T-helper 9 cell (primary cell): ENCODE measurements around the gene SMIM44.

ENCODE experiments used
- DNase-seq: peaks from one replicate; pipeline ENCODE4 v3.0.0-alpha.2; 2020

SMIM44 gene

DNA sequence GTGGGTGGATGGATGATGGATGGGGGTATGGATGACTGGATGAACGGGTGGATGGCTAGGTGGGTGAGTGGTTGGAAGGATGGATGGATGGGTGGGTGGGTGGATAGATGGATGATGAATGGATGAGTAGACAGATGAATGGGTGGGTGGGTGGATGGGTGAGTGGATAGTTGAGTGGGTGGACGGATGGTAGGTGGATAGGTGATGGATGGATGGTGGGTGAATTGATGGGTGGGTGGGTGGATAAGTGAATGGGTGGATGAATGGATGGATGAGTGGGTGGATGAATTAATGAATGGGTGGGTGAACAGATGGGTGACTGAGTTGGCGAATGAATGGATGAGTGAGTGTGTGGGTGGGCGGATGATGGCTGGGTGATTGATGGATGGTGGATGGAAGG is 7.8 kb downstream of the SMIM44 start:
- no peak for DNase-seq

DNA sequence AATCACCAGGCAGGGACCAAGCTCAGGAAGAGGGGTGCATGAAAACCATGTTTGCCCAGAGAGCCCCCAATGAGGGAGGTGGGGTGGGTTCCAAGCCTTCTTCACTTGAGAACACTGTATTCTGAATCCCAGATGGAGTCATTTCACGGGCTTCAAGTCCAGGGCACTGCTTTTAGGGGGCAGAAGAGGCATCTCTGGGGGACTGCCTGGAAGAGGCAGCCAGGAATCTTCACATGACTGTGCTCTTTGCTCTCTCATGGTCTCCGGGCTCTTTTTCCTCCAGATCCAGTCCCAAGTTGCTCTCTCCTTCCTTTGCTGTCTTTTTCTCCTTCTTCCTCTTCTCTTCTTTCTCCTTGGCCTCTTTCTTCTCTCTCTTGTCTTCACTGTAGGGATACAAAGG is 8.6 kb downstream of the SMIM44 start:
- DNase-seq: no peak

DNA sequence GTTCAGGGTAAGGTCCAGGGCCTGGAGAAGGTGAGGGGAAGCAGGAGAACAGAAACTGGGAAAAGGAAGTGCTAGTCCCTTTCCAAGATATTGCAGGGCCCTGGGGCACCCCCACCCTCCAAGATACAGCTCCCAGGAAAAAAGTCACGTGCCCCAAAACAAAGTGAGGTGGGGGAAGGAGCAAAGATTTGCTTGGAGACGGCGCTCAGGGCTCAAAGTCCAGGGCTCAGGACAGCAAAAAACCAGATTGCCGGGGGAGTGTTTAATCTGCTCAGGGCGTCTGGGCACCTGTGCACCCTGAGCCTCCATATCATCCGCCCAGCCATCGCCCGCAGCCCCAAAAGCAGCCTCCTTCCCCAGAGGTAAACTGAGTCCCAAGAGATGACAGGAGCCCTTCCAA is 9.2 kb downstream of the SMIM44 start:
- DNase-seq: no peak

- peak; percentile 43 for DNase-seq
These were observed 11.1 kb downstream of the SMIM44 start for GRCh38 chr19:3471954-3472655.

DNA sequence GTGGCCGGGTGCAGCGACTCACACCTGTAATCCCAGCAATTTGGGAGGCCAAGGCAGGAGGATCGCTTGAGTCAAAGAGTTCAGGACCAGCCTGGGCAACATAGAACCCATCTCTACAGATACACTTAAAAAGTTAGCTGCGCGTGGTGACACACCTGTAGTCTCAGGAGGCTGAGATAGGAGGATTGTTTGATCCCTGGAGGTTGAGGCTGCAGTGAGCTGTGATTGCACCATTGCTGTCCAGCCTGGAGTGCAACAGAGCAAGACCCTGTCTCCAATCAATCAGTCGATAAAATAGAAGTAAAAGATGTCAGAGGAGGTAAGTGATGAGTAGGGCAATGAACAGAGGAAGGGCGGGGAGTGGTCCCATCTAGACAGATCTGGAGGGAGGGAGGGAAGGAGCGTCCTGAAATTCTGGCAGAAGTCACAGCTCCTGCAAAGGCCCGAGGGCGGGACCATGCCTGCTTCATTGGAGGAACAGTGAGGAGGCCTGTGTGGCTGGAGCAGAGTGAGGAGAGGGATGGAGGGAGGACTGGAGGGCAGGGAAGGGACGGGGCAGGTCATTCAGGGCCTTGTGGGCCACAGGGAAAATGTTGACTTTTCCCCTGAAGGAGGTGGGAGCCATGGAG is 12.6 kb downstream of the SMIM44 start:
- DNase-seq: no peak

- DNase-seq: no peak
These were observed 13.4 kb downstream of the SMIM44 start for GRCh38 chr19:3469638-3470499.

GRCh38 chr19:3468211-3468610 is 15.0 kb downstream of the SMIM44 start:
- no peak for DNase-seq

DNA sequence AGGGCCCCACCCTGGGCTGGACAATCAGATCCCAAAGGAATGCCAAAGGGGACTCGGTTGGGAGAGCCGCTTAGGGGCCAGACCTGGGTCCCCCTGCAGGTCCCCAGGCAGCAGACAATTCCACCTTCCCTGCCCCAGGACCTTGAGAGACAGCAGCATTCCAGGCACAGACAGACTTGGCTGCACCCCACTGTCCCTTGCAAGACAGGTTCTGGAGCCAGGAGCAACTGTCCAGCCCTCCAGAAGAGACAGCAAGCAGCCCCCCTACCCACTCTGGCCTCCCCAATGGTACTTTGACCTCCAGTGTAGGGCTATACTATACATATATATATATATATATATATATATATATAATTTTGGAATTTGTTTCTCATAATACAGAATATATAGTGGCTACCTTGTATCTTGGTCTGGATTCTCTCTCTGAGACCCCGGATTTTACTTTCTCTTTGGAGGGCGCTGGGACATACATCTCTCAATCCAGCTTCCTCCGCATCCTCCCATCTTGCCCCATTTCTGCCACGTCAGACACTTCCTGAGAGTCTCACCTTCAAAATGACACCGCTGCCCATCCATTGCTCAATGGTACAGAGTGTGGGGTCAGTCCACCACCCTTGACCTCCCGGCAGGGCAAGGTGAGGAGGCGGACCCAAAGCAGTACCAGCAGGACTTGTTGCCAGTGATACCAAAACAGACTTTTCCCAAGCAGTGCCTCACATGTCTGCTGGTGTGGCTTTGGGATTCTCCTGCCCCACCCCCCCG is 15.6 kb downstream of the SMIM44 start:
- DNase-seq: no peak

DNA sequence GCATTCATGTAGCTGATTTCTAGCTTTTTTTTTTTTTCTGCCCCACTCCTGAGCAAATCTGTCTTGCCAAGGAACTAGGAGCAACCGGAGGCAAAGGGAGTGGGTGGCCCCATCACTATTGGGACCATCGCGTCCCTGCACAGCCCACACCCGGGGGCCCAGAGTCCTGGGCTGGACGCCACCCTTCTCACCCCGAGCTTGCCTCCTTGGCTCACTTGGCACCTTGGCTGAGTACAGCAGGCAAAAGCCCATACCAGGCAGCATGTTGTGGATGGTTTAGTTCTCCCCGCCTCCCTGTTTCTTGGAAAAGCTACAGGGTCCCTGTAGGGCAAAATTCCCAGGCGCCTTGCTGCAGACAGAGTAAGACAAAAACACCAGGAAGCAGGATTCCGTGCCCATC is 16.6 kb downstream of the SMIM44 start:
- DNase-seq: no peak

- no peak for DNase-seq
These were observed 17.7 kb downstream of the SMIM44 start for GRCh38 chr19:3465552-3465951.

DNA sequence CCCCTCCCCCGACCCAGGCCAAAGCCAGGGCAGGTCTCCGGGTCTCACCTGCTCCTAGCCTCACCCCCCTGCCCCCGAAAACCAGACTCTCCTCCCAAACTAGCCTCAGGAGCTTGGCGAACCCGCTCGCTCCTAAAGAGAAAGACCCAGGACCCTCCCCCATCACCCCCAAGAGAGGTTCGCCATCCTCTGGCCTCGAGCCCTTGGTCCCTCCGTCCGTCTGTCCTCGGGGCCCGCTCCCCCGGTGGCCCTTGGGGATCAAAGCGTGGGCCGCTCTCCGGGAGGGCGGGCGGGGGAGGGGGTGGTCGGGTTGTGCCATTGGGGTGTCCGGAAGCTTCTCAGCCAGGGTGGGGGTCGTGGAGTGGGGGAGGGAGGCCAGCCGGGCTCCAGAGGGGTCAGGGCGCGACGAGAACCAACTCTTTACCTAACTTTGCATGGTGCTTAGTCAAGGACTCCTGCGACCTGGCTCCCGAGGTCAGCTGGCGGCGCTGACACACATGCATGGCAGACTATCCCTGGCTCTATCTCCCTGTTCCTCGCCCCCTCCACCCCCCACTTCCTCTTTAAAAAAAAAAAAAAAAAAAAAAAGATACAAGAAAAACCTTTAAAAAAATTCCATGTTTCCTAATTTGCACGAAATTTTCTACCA is 18.5 kb downstream of the SMIM44 start:
- DNase-seq: no peak

DNA sequence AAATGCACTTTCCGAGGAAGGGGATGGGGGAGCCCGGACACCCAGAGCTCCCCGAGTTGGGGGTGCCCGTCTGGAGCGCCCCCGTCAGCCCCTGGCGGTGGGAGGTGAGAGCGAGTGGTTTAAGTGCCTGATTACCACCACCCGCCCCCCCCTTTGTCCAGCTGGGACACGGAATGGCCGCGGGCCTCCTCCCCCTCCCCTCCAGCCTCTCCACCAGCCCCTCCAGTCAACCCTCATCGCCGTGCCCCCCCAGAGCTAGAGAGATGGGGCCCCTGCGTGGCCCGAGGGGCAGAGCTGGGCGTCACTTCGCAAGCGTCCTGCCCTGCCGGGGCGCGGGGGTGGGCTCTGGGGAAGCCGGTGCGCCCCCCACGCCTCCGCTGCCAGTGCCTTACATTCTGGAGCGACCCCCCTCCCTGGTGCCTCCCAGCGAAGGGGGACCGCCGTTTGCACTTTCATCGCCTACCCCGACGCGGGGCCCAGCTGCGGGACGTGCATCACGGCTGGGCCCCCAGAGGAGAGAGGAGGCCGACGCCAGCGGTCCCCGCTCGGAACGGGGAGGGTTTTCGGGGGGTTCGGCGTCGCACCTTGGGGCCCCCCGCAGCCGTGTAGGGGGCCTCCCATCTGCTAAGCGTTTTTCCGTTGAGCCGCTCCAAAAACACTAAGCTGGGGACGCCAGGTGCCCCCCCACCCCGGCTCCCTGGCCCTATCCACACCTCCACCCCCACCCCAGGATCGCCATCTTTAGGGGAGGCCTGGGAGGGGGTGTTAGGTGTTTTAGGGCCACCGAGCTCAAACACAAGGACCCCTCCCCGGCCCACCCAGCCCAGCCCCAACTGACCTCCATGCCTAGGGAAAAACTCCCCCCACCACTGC is 19.3 kb downstream of the SMIM44 start:
- no peak for DNase-seq

GRCh38 chr19:3462991-3463713 is 20.1 kb downstream of the SMIM44 start:
- no peak for DNase-seq

DNA sequence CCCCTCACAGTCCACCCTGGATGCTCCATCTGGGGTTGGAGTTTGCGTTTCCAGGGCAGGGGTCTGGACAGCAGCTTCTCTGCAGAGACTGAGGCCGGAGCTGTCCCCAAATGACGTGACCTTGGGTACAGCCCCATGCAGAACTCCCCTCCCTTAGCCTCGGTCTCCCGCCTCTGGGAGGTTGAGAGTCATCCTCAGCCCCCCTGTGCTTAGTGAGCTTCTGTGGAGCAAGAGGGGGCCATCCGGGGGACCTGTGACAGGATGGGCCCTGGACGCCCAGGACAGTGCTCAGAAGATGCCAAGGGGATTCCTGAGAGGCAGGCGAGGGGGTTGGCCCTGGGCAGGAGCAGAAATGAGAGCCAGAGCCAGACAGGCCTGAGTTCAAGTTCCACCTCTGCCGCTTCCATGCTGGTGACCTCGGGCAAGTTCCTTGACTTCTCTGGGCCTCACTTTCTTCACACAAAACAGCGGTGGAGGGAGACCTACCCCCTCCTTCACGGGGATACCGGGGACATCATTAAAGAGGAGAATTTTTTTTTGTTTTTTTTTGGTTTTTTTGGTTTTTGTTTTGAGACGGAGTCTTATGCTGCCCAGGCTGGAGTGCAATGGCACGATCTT is 23.2 kb downstream of the SMIM44 start:
- DNase-seq: no peak

DNA sequence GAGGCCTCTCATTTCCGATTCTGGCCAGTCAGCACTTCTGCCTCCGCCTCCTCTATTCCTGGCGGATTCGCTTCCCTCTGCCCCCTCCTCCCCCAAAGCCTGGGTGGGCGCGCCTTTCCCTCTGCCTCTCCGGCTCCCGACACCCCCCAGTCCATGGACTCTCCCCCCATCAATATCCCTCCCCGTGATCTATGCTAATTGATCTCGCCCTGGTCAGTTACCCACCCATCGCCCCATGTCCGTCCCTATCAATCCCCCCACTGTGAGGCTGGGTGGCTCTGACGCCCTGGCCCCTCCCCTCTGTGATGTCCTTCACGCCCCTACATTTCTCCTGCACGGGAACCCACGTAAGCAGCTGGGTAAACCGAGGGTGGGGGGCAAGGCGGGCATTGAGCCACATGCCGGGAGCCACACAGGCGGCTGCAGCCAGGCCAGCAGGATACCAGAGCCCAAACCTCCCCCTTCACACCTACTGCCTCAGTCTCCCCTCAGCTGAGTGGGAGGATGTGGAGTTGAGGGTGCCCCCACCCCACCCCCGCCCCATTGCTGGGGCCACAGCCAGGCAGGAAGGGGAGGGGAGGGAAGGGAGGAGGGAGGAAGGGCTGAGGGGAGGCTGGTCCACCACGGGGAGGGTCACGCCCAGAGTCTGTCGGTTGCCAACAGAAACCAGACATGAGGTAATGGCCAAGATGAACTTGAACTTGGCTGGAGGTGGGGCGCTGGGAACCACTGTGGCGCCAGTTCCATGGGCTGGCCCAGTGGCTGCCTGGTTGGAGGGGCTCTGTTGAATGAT is 24.0 kb downstream of the SMIM44 start:
- DNase-seq: no peak

- no peak for DNase-seq
These were observed 24.8 kb downstream of the SMIM44 start for GRCh38 chr19:3458229-3459088.

DNA sequence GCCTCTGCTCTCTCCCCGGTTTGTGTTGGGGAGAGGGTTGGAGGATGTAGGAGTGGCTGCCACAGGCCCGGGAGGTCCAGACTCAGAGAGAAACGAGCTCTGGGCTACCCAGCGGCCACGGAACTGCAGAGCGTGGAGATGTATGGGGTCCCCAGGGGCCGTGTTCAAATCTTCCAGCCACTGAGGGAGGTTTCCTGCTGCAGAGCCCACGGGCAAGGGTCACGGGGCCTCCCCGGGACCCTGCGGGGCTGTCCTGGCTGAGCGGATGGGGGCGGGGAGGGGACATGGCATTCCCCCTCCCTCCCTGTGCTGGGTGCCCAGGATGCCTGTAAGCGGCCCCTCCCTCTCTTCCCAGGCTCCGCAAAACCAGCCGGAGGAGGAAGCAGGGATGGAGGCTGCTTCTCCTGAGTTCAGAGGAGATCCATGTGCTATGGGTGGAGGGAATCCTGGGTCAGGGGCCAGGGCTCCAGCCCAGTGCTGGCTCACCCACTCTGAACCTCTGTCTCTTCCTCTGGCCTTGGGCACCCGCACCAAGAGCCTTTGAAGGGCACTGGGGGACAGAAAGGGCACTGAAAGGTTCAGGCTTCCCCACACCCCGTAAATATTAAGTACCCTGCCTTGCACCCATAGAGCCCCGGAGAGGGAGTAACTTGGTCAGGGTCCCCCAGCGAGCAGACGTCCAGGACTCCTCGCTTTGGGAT is 25.6 kb downstream of the SMIM44 start:
- no peak for DNase-seq
